ENCODE measurements around the gene RTN1. TPM values are rescaled to one million over a fixed set of nuclear protein-coding genes. Genes with fewer than 3 reads are reported as not detected.

The RTN1 gene
- total and polyA plus RNA-seq, 2 experiments from 2014 or later = 4.2 to 4.3 TPM

GRCh38 chr14:59857328-59857727, 13.2 kb downstream of the RTN1 start:
- H3K27me3 ChIP-seq (ENCODE audit: insufficient read depth) = no peaks in the 10 kb centered on the region
- no peak for DNase-seq (ENCODE audit: low spot score)
- no peaks in the 10 kb centered on the region; the same call in 1 of the 2 replicates for H3K36me3 ChIP-seq (ENCODE audit: insufficient read depth)
- no peaks in the 10 kb centered on the region for H4K20me1 ChIP-seq (replicated peaks; ENCODE audit: insufficient read depth)
- peaks cover 7% of the 10 kb centered on the region; the same call in 1 of the 2 replicates for H3K9me2 ChIP-seq (ENCODE audit: insufficient read depth)
- no peaks in the 10 kb centered on the region for H3K4me1 Mint-ChIP-seq
- H3K27ac ChIP-seq (ENCODE audit: low read depth) = no peak overlapping the region
- H3K4me1 ChIP-seq (ENCODE audit: insufficient read depth) = no peaks in the 10 kb centered on the region
- TF ChIP-seq ZNF462 (CRISPR knock-in tag; IDR thresholded peaks at IDR 0.05) (no peak), JUNB (IDR thresholded peaks at IDR 0.05; ENCODE audit: unreplicated experiment) (no peak), CREB1 (CRISPR knock-in tag; IDR thresholded peaks at IDR 0.05; ENCODE audit: low read depth) (no peak), ZNF114 (CRISPR knock-in tag; IDR thresholded peaks at IDR 0.05) (no peak), POLR2AphosphoS5 (IDR thresholded peaks at IDR 0.05; ENCODE audit: low read depth) (no peak), STAT1 (IDR thresholded peaks at IDR 0.05; ENCODE audit: unreplicated experiment) (no peak)
- no peaks in the 10 kb centered on the region for H3F3A ChIP-seq (replicated peaks; ENCODE audit: low read depth)
- no peak overlapping the region for H3K4me3 ChIP-seq
- no peak overlapping the region for H3K4me2 ChIP-seq
- H3K4me3 Mint-ChIP-seq = no peak overlapping the region
- no peak overlapping the region for H3K27ac Mint-ChIP-seq
- no peaks in the 10 kb centered on the region for H3K79me2 ChIP-seq (replicated peaks; ENCODE audit: insufficient read depth)
- peaks cover 18% of the 10 kb centered on the region for H3K9me3 Mint-ChIP-seq
- no peak overlapping the region for H2AFZ ChIP-seq
- ATAC-seq = no peak
- peaks cover 2% of the 10 kb centered on the region for H3K27me3 Mint-ChIP-seq (ENCODE audit: insufficient read depth, low read depth, poor library complexity)
- H3K36me3 Mint-ChIP-seq (ENCODE audit: low read depth) = peaks cover 7% of the 10 kb centered on the region

- Histone ChIP-seq H4K20me1 (replicated peaks; ENCODE audit: insufficient read depth) (no peaks in the 10 kb centered on the region), H3K27ac (ENCODE audit: low read depth) (no peak overlapping the region), H3F3A (replicated peaks; ENCODE audit: low read depth) (no peaks in the 10 kb centered on the region), H3K79me2 (replicated peaks; ENCODE audit: insufficient read depth) (no peaks in the 10 kb centered on the region), H3K4me2 (no peak overlapping the region), H3K4me1 (ENCODE audit: insufficient read depth) (no peaks in the 10 kb centered on the region), H3K27me3 (ENCODE audit: insufficient read depth) (no peaks in the 10 kb centered on the region), H3K9me2 (ENCODE audit: insufficient read depth) (no peaks in the 10 kb centered on the region; the same call in 1 of the 2 replicates), H3K4me3 (no peak overlapping the region), H2AFZ (no peak overlapping the region), H3K36me3 (ENCODE audit: insufficient read depth) (no peaks in the 10 kb centered on the region)
- DNase-seq (ENCODE audit: low spot score) (no peak), ATAC-seq (no peak)
- Mint-ChIP-seq H3K27me3 (ENCODE audit: insufficient read depth, low read depth, poor library complexity) (no peaks in the 10 kb centered on the region), H3K4me1 (peaks cover 5% of the 10 kb centered on the region; the same call in 2 of the 3 replicates), H3K9me3 (no peaks in the 10 kb centered on the region; the same call in 2 of the 3 replicates), H3K27ac (no peak overlapping the region), H3K4me3 (no peak overlapping the region), H3K36me3 (ENCODE audit: low read depth) (no peaks in the 10 kb centered on the region)
- no peak for TF ChIP-seq ZNF462 (CRISPR knock-in tag; IDR thresholded peaks at IDR 0.05)
- TF ChIP-seq ZNF114 (CRISPR knock-in tag; IDR thresholded peaks at IDR 0.05) = no peak
Measured at GRCh38 chr14:59852350-59852749, 18.2 kb downstream of the RTN1 start.
